Measurements from ENCODE around the gene PRPH2.
A peak's percentile ranks its signal among the peaks of the same experiment; 100 is the strongest.

Gene PRPH2

GRCh38 chr6:42702200-42702599, 20.2 kb downstream of the PRPH2 start:
- Histone ChIP-seq H3K4me3 (no peak overlapping the region), H3K36me3 (no peaks in the 10 kb centered on the region), H4K20me1 (no peaks in the 10 kb centered on the region; a peak in 1 of 22 replicates), H3K27ac (no peak overlapping the region), H3K27me3 (no peaks in the 10 kb centered on the region), H3K9ac (no peak overlapping the region), H3K4me1 (peaks cover 0 to 5% (median 0%) of the 10 kb centered on the region in 10 experiments; a peak in 1 of 20 replicates), H3K9me3 (replicated peaks in 1 of 11) (no peaks in the 10 kb centered on the region), H3K4me2 (no peak overlapping the region)
- no peak for TF ChIP-seq Cebpa-rat (IDR thresholded peaks at IDR 0.05)

- peaks cover 0 to 26% (median 16%) of the 10 kb centered on the region in 11 experiments; a peak in 17 of 22 replicates for H3K36me3 ChIP-seq
- H3K9me3 ChIP-seq (replicated peaks in 1 of 11), result no peaks in the 10 kb centered on the region
- H4K20me1 ChIP-seq, result no peaks in the 10 kb centered on the region; a peak in 1 of 22 replicates
- no peaks in the 10 kb centered on the region for H3K27me3 ChIP-seq
- H3K4me1 ChIP-seq, result peaks cover 0 to 15% (median 11%) of the 10 kb centered on the region in 10 experiments; a peak in 16 of 20 replicates
- H3K9ac ChIP-seq, result no peak overlapping the region
- H3K4me3 ChIP-seq, result no peak overlapping the region
- TF ChIP-seq Cebpa-rat (IDR thresholded peaks at IDR 0.05), result no peak
- no peak overlapping the region for H3K27ac ChIP-seq
- H3K4me2 ChIP-seq, result no peak overlapping the region
Observed at GRCh38 chr6:42698217-42698616, 24.2 kb downstream of the PRPH2 start.

DNA sequence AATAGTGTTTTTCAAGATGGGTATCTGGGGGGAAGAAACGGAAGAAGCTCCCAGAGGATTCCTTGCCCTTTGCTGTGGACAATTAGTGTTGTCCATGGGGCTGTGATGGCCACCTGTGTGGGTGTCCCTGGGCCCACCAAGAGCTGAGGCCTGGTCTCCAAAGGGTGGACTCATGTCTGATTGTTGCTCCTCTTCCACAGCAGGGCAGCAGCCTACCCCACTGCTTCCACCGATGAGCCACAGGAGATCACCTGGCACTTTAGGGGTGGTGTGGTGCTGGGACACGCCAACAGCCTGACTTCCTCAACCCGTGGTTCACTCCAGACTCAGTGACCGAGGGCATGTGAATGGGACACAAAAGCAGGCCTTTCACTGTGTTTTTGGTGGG, 25.1 kb downstream of the PRPH2 start:
- peaks cover 8 to 35% (median 25%) of the 10 kb centered on the region in 11 experiments; a peak in 20 of 22 replicates for H3K36me3 ChIP-seq
- H3K4me2 ChIP-seq, result no peak overlapping the region
- no peaks in the 10 kb centered on the region for H3K27me3 ChIP-seq
- no peak overlapping the region for H3K9ac ChIP-seq
- no peaks in the 10 kb centered on the region for H3K9me3 ChIP-seq (replicated peaks in 1 of 11)
- TF ChIP-seq Cebpa-rat (IDR thresholded peaks at IDR 0.05), result no peak
- H3K4me1 ChIP-seq, result peaks cover 0 to 22% (median 18%) of the 10 kb centered on the region in 10 experiments; a peak in 16 of 20 replicates
- H3K4me3 ChIP-seq, result no peak overlapping the region
- H4K20me1 ChIP-seq, result no peaks in the 10 kb centered on the region; a peak in 1 of 22 replicates
- no peak overlapping the region for H3K27ac ChIP-seq

GRCh38 chr6:42696526-42697267, 25.7 kb downstream of the PRPH2 start:
- H3K9ac ChIP-seq, result no peak overlapping the region
- no peaks in the 10 kb centered on the region; a peak in 1 of 22 replicates for H4K20me1 ChIP-seq
- no peaks in the 10 kb centered on the region for H3K27me3 ChIP-seq
- H3K4me2 ChIP-seq, result no peak overlapping the region
- peaks cover 0 to 24% (median 18%) of the 10 kb centered on the region in 10 experiments; a peak in 16 of 20 replicates for H3K4me1 ChIP-seq
- H3K36me3 ChIP-seq, result peaks cover 13 to 41% (median 30%) of the 10 kb centered on the region in 11 experiments; a peak in 20 of 22 replicates
- H3K27ac ChIP-seq, result no peak overlapping the region
- no peak overlapping the region for H3K4me3 ChIP-seq
- no peak for TF ChIP-seq Cebpa-rat (IDR thresholded peaks at IDR 0.05)
- no peaks in the 10 kb centered on the region for H3K9me3 ChIP-seq (replicated peaks in 1 of 11)

DNA sequence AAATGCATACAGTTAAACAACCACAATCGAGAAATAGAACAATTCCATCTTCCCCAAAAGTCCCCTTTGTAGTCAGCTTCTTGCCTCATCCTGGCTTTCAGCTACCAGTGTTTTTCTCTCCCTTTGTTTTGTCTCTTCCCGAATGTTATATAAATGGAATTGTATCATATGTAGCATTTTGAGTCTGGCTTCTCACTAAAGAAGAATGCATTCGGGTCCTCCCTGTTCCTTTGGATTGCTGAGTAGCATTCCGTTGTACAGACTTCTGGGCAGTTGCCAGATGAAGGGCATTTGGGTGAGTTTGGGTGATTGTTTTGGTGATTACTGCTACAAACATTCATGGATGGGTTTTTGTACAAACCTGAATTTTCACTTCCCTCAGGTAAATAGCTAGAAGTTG, 27.8 kb downstream of the PRPH2 start:
- no peak for TF ChIP-seq Cebpa-rat (IDR thresholded peaks at IDR 0.05)
- no peak overlapping the region for H3K4me3 ChIP-seq
- H3K4me2 ChIP-seq, result no peak overlapping the region
- H3K27me3 ChIP-seq, result no peaks in the 10 kb centered on the region
- H4K20me1 ChIP-seq, result no peaks in the 10 kb centered on the region; a peak in 1 of 22 replicates
- no peaks in the 10 kb centered on the region for H3K9me3 ChIP-seq (replicated peaks in 1 of 11)
- no peak overlapping the region for H3K9ac ChIP-seq
- peaks cover 0 to 24% (median 18%) of the 10 kb centered on the region in 10 experiments; a peak in 16 of 20 replicates for H3K4me1 ChIP-seq
- peaks cover 34 to 62% (median 51%) of the 10 kb centered on the region in 11 experiments for H3K36me3 ChIP-seq
- no peak overlapping the region for H3K27ac ChIP-seq

DNA sequence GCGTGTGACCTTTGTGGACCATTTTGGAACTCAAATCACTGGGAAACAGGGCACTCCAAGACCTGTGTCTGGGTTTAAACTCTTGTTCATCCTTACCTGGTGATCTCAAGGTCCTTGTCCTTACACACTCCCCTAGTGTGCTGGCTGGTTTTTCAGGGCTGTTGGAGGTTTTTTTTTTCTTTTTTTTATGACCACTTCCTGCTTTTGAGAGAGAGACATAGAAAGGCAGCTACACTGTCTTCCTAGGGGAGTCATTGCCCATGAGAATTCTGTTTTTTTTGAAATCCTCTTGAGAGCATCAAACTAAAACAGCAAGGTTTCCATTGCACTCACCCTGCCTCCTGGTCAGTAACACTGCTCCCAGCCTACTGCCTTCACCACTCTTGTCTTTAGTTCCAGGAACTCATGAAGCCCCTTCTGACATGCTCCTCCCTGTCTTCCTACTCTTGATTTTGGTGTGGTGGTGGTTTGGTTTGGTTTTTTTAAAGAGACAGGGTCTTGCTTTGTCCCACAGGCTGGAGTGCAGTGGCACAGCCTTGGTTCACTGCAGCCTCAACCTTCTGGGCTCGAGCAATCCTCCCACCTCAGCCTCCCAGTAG, 28.6 kb downstream of the PRPH2 start:
- peak overlapping the region in 9 of 11 experiments; percentile 3 to 70 (median 51); a peak in 17 of 22 replicates for H3K4me2 ChIP-seq
- H3K4me1 ChIP-seq, result peaks cover 0 to 24% (median 18%) of the 10 kb centered on the region in 10 experiments; a peak in 16 of 20 replicates
- H3K27me3 ChIP-seq, result no peaks in the 10 kb centered on the region
- H3K36me3 ChIP-seq, result peaks cover 42 to 70% (median 59%) of the 10 kb centered on the region in 11 experiments
- no peaks in the 10 kb centered on the region for H3K9me3 ChIP-seq (replicated peaks in 1 of 11)
- no peak for TF ChIP-seq Cebpa-rat (IDR thresholded peaks at IDR 0.05)
- no peaks in the 10 kb centered on the region; a peak in 1 of 22 replicates for H4K20me1 ChIP-seq
- peak overlapping the region in 9 of 11 experiments; percentile 5 to 57 (median 35); a peak in 13 of 22 replicates for H3K27ac ChIP-seq
- H3K9ac ChIP-seq, result peak overlapping the region in 5 of 11 experiments; percentile 11 to 41 (median 32); a peak in 5 of 22 replicates
- H3K4me3 ChIP-seq, result no peak overlapping the region

GRCh38 chr6:42692137-42692911, 30.1 kb downstream of the PRPH2 start:
- no peak for TF ChIP-seq Cebpa-rat (IDR thresholded peaks at IDR 0.05)

GRCh38 chr6:42690872-42691271, 31.5 kb downstream of the PRPH2 start:
- Histone ChIP-seq H3K4me3 (no peak overlapping the region), H3K9ac (no peak overlapping the region), H3K36me3 (peaks cover 70 to 98% (median 86%) of the 10 kb centered on the region in 11 experiments), H3K4me1 (peaks cover 0 to 24% (median 18%) of the 10 kb centered on the region in 10 experiments; a peak in 16 of 20 replicates), H3K4me2 (no peak overlapping the region), H3K27me3 (no peaks in the 10 kb centered on the region), H3K9me3 (replicated peaks in 1 of 11) (peaks cover 0 to 13% (median 11%) of the 10 kb centered on the region in 11 experiments; a peak in 18 of 22 replicates), H3K27ac (no peak overlapping the region), H4K20me1 (no peaks in the 10 kb centered on the region)
- no peak for TF ChIP-seq Cebpa-rat (IDR thresholded peaks at IDR 0.05)

More at GRCh38 chr6:42692137-42692911, 30.1 kb downstream of the PRPH2 start:
- Histone ChIP-seq H3K4me3 (no peak overlapping the region), H3K36me3 (peaks cover 57 to 85% (median 74%) of the 10 kb centered on the region in 11 experiments), H3K4me2 (no peak overlapping the region), H3K9me3 (replicated peaks in 1 of 11) (peaks cover 0 to under 1% (median 0%) of the 10 kb centered on the region in 11 experiments; a peak in 2 of 22 replicates), H4K20me1 (no peaks in the 10 kb centered on the region), H3K9ac (no peak overlapping the region), H3K4me1 (peaks cover 0 to 24% (median 18%) of the 10 kb centered on the region in 10 experiments; a peak in 16 of 20 replicates), H3K27me3 (no peaks in the 10 kb centered on the region), H3K27ac (no peak overlapping the region)
